IMR-90 (cell line): ENCODE results near the gene DAG1. TPM values are rescaled to one million over a fixed set of nuclear protein-coding genes. Genes with fewer than 3 reads are reported as not detected.

ENCODE experiments used
- ATAC-seq: fragments of 200-7000 bp; cut with Tn5 transposase; 2 replicates; pipeline ENCODE4 v1.9.1; 2020; ENCODE audit warnings: low read depth, mild to moderate bottlenecking, moderate library complexity
- BruUV-seq: library from RNA; stranded (reverse); fragments of 400-500 nt; replicated peaks from 2 replicates; lab custom pipeline; 2021; lab: Mats Ljungman, UMichigan
- CTCF ChIA-PET: fragments of 300-600 bp; formaldehyde crosslinking; extraction: SDS; loops from one replicate; lab custom pipeline; 2021; ENCODE audit warnings: antibody characterized with exemption; lab: Yijun Ruan, JAX
- POLR2A ChIA-PET: fragments of 300-600 bp; sonication (Branson Sonifier 250); formaldehyde crosslinking; loops from one replicate; lab custom pipeline; 2022; ENCODE audit warnings: antibody characterized with exemption; ENCODE audit not compliant: unreplicated experiment; lab: Charles Lee
- DNase-seq: peaks from one replicate; pipeline ENCODE4 v3.0.0; 2013
- H2AFZ ChIP-seq: replicated peaks from 2 replicates; pipeline ENCODE3; 2013; ENCODE audit warnings: low read length, mild to moderate bottlenecking; ENCODE audit not compliant: poor library complexity
- H2AK5ac ChIP-seq: 2 replicates; pipeline ENCODE4 v1.6.1; 2013; ENCODE audit warnings: low read depth, low read length, inconsistent platforms
- H2AK9ac ChIP-seq: replicated peaks from 2 replicates; pipeline ENCODE3; 2013; ENCODE audit warnings: mild to moderate bottlenecking, low read depth, low read length, moderate library complexity; ENCODE audit not compliant: poor library complexity
- H2BK120ac ChIP-seq: 2 replicates; pipeline ENCODE4 v1.6.1; 2013; ENCODE audit warnings: low read depth, low read length, inconsistent platforms
- H2BK15ac ChIP-seq: 3 replicates; pipeline ENCODE4 v1.6.1; 2013; ENCODE audit warnings: low read depth, low read length, inconsistent platforms
- H2BK20ac ChIP-seq: 2 replicates; pipeline ENCODE4 v1.6.1; 2013; ENCODE audit warnings: low read depth, mild to moderate bottlenecking, inconsistent platforms, low read length, moderate library complexity
- H2BK5ac ChIP-seq: 2 replicates; pipeline ENCODE4 v1.6.1; 2013; ENCODE audit warnings: mild to moderate bottlenecking, low read depth, low read length, inconsistent platforms; ENCODE audit not compliant: poor library complexity, severe bottlenecking
- H3K14ac ChIP-seq: replicated peaks from 2 replicates; pipeline ENCODE4 v1.6.1; 2013; ENCODE audit warnings: low read depth, low read length, inconsistent platforms
- H3K18ac ChIP-seq: 2 replicates; pipeline ENCODE4 v1.6.1; 2013; ENCODE audit warnings: low read depth, low read length, control low read depth
- H3K23ac ChIP-seq: 2 replicates; pipeline ENCODE4 v1.6.1; 2013; ENCODE audit warnings: low read depth, low read length, inconsistent platforms
- H3K27ac ChIP-seq: 2 replicates; pipeline ENCODE4 v1.5.1; 2013; ENCODE audit warnings: mild to moderate bottlenecking, control low read depth, low read length; ENCODE audit not compliant: insufficient read depth
- H3K27me3 ChIP-seq: 2 replicates; pipeline ENCODE4 v1.6.1; 2013; ENCODE audit warnings: low read length; ENCODE audit not compliant: control insufficient read depth, insufficient read depth
- H3K36me3 ChIP-seq: 2 replicates; pipeline ENCODE4 v1.6.1; 2013; ENCODE audit warnings: low read length, mixed read lengths; ENCODE audit not compliant: control insufficient read depth, insufficient read depth
- H3K4ac ChIP-seq: 2 replicates; pipeline ENCODE4 v1.6.1; 2013; ENCODE audit warnings: low read depth, low read length, inconsistent platforms
- H3K4me1 ChIP-seq: 2 replicates; pipeline ENCODE4 v1.6.1; 2013; ENCODE audit warnings: low read length, mixed read lengths; ENCODE audit not compliant: control insufficient read depth, insufficient read depth
- H3K4me2 ChIP-seq: 2 replicates; pipeline ENCODE4 v1.6.1; 2013; ENCODE audit warnings: low read depth, mild to moderate bottlenecking, control low read depth, low read length, moderate library complexity
- H3K4me3 ChIP-seq: 2 replicates; pipeline ENCODE4 v1.5.1; 2013; ENCODE audit warnings: low read depth, mild to moderate bottlenecking, control low read depth, low read length, moderate library complexity; ENCODE audit not compliant: insufficient read depth
- H3K56ac ChIP-seq: 2 replicates; pipeline ENCODE4 v1.6.1; 2013; ENCODE audit warnings: low read length, inconsistent platforms; ENCODE audit not compliant: insufficient read depth; ENCODE audit errors: extremely low read depth
- H3K79me1 ChIP-seq, 2 experiments: 2 replicates each; pipeline ENCODE4 v1.6.1; 2013; ENCODE audit warnings: low read length in 2 of 2, inconsistent platforms in 1 of 2, low read depth in 1 of 2
- H3K9ac ChIP-seq: 2 replicates; pipeline ENCODE4 v1.6.1; 2013; ENCODE audit warnings: low read depth, low read length, control low read depth
- H3K9me1 ChIP-seq: 2 replicates; pipeline ENCODE4 v1.6.1; 2013; ENCODE audit warnings: low read length, inconsistent platforms; ENCODE audit not compliant: insufficient read depth
- H3K9me3 ChIP-seq: 2 replicates; pipeline ENCODE4 v1.6.1; 2013; ENCODE audit warnings: low read length; ENCODE audit not compliant: control insufficient read depth, insufficient read depth
- H4K20me1 ChIP-seq: 2 replicates; pipeline ENCODE4 v1.6.1; 2013; ENCODE audit warnings: low read length, inconsistent platforms; ENCODE audit not compliant: insufficient read depth
- H4K5ac ChIP-seq: 2 replicates; pipeline ENCODE4 v1.6.1; 2013; ENCODE audit warnings: mild to moderate bottlenecking, low read depth, low read length, control low read depth
- H4K8ac ChIP-seq, 2 experiments: 2 replicates each; pipeline ENCODE4 v1.6.1; 2013; ENCODE audit warnings: low read depth in 2 of 2, low read length in 2 of 2, control low read depth in 1 of 2, inconsistent platforms in 1 of 2
- H4K91ac ChIP-seq: 2 replicates; pipeline ENCODE4 v1.6.1; 2013; ENCODE audit warnings: low read depth, low read length, inconsistent platforms; ENCODE audit not compliant: insufficient read depth
- BHLHE40 ChIP-seq: fragments of 150-350 bp; IDR thresholded peaks from 2 replicates; pipeline ENCODE4 v1.6.1; 2016; ENCODE audit warnings: mild to moderate bottlenecking, low read depth, low read length
- CEBPB ChIP-seq: IDR thresholded peaks from 2 replicates; pipeline ENCODE4 v1.6.1; 2012; ENCODE audit warnings: low read depth, low read length, improper control_type of control experiment
- CHD1 ChIP-seq: IDR thresholded peaks from 2 replicates; pipeline ENCODE4 v1.6.1; 2012; ENCODE audit warnings: low read depth, low read length, improper control_type of control experiment
- ELK1 ChIP-seq: fragments of 150-350 bp; IDR thresholded peaks from 2 replicates; pipeline ENCODE4 v1.6.1; 2016; ENCODE audit warnings: low read depth, mild to moderate bottlenecking, low read length, moderate library complexity, borderline replicate concordance
- FOS ChIP-seq: fragments of 150-350 bp; IDR thresholded peaks from 2 replicates; pipeline ENCODE4 v1.6.1; 2016; ENCODE audit warnings: low read depth, low read length
- MAFK ChIP-seq: IDR thresholded peaks from 2 replicates; pipeline ENCODE4 v1.6.1; 2012; ENCODE audit warnings: low read depth, low read length, improper control_type of control experiment
- MAZ ChIP-seq: IDR thresholded peaks from 2 replicates; pipeline ENCODE4 v1.6.1; 2012; ENCODE audit warnings: low read depth, mild to moderate bottlenecking, low read length, improper control_type of control experiment, moderate library complexity, borderline replicate concordance
- MXI1 ChIP-seq: IDR thresholded peaks from 2 replicates; pipeline ENCODE4 v1.6.1; 2012; ENCODE audit warnings: low read depth, mild to moderate bottlenecking, low read length, moderate library complexity, borderline replicate concordance
- NFE2L2 ChIP-seq: fragments of 150-350 bp; IDR thresholded peaks from 2 replicates; pipeline ENCODE4 v1.6.1; 2016; ENCODE audit warnings: low read depth, mild to moderate bottlenecking, low read length
- POLR2A ChIP-seq: IDR thresholded peaks from 2 replicates; pipeline ENCODE4 v1.6.1; 2012; ENCODE audit warnings: mild to moderate bottlenecking, low read depth, low read length
- RAD21 ChIP-seq: IDR thresholded peaks from 2 replicates; pipeline ENCODE4 v1.6.1; 2012; ENCODE audit warnings: low read length, improper control_type of control experiment
- RCOR1 ChIP-seq: IDR thresholded peaks from 2 replicates; pipeline ENCODE4 v1.6.1; 2012; ENCODE audit warnings: mild to moderate bottlenecking, low read length, improper control_type of control experiment; ENCODE audit not compliant: insufficient replicate concordance
- RFX5 ChIP-seq: IDR thresholded peaks from 2 replicates; pipeline ENCODE4 v1.8.0; 2012; ENCODE audit warnings: low read depth, mild to moderate bottlenecking, low read length, moderate library complexity
- SMC3 ChIP-seq: fragments of 150-350 bp; IDR thresholded peaks from 2 replicates; pipeline ENCODE4 v1.6.1; 2016; ENCODE audit warnings: low read depth, mild to moderate bottlenecking, antibody characterized with exemption, low read length, moderate library complexity
- USF2 ChIP-seq: fragments of 150-350 bp; IDR thresholded peaks from 2 replicates; pipeline ENCODE4 v1.6.1; 2017; ENCODE audit warnings: mild to moderate bottlenecking, antibody characterized with exemption, low read length, low read depth
- WGBS, 2 experiments: methylation state at CpG; one replicate each; pipeline versions ENCODE4 v1.1.5 to v1.1.7; 2013; ENCODE audit warnings: missing lambda C conversion rate in 2 of 2; ENCODE audit not compliant: insufficient read length in 1 of 2; ENCODE audit errors: extremely low coverage in 2 of 2; 5-methylcytosine and 5-hydroxymethylcytosine counted together
- dilution Hi-C: fragments of 300-500 bp; cut with HindIII; formaldehyde crosslinking; loops from one replicate; pipeline ENCODE4 v1.14.3; 2018; ENCODE audit warnings: low sequenced_read_pairs; ENCODE audit not compliant: unreplicated experiment
- in situ Hi-C: fragments of 300-500 bp; cut with MboI; formaldehyde crosslinking; loops from 3 replicates; pipeline ENCODE4 v1.14.3; 2019; ENCODE audit warnings: low sequenced_read_pairs, inconsistent platforms, mixed read lengths
- intact Hi-C: fragments of 100-400 bp; cut with micrococcal nuclease; formaldehyde crosslinking; loops from 2 replicates; pipeline ENCODE4 v1.10.0; 2022
- polyA plus RNA-seq, 3 experiments: library from polyadenylated mRNA; depleted of rRNA; stranded (reverse); fragments of >200 nt; gene quantifications; 2 replicates each; pipeline ENCODE4 v1.2.3, GENCODE V29; 2012; ENCODE audit warnings: low replicate concordance in 1 of 3
- total RNA-seq: library from RNA; depleted of rRNA; stranded (reverse); fragments of >200 nt; gene quantifications from 2 replicates; pipeline ENCODE4 v1.2.3, GENCODE V29; 2012
- TF ChIP-seq, protein P1 (sequence below): conservative IDR thresholded peaks from 2 replicates; pipeline ENCODE4 v1.5.1; 2012; ENCODE audit warnings: mild to moderate bottlenecking, low read depth, low read length, improper control_type of control experiment

The DAG1 gene
- total and polyA plus RNA-seq, 2 of the 4 experiments (the other 2 are of a cell fraction): 31.0 to 40.2 TPM

GRCh38 chr3:49533031-49533430 is 63.0 kb downstream of the DAG1 start:
- H3K23ac ChIP-seq: no peak overlapping the region
- BruUV-seq: no TSS peak
- no CpG with 5 or more reads among the region's 13 CpGs for WGBS, 2 experiments
- H2AFZ ChIP-seq: no peak overlapping the region
- in situ Hi-C loops (no loop called here), dilution Hi-C loops (no loop called here), intact Hi-C loops (no loop called here)
- H2BK120ac ChIP-seq: no peak overlapping the region
- no peak overlapping the region for H3K4me2 ChIP-seq
- no peak overlapping the region for H2BK20ac ChIP-seq
- peaks cover 8% of the 10 kb centered on the region; the same call in 1 of the 2 replicates for H3K9me1 ChIP-seq
- no peak overlapping the region for H2BK15ac ChIP-seq
- H3K56ac ChIP-seq: no peak overlapping the region
- no peak overlapping the region for H3K18ac ChIP-seq
- no peak for TF ChIP-seq MAFK
- no peak for TF ChIP-seq RFX5
- no peak for TF ChIP-seq BHLHE40
- TF ChIP-seq USF2: no peak
- TF ChIP-seq FOS: no peak
- no peak for TF ChIP-seq CEBPB
- TF ChIP-seq POLR2A: no peak
- no peak for TF ChIP-seq ELK1
- no peak for TF ChIP-seq SMC3
- TF ChIP-seq RAD21: no peak
- TF ChIP-seq, protein P1, sequence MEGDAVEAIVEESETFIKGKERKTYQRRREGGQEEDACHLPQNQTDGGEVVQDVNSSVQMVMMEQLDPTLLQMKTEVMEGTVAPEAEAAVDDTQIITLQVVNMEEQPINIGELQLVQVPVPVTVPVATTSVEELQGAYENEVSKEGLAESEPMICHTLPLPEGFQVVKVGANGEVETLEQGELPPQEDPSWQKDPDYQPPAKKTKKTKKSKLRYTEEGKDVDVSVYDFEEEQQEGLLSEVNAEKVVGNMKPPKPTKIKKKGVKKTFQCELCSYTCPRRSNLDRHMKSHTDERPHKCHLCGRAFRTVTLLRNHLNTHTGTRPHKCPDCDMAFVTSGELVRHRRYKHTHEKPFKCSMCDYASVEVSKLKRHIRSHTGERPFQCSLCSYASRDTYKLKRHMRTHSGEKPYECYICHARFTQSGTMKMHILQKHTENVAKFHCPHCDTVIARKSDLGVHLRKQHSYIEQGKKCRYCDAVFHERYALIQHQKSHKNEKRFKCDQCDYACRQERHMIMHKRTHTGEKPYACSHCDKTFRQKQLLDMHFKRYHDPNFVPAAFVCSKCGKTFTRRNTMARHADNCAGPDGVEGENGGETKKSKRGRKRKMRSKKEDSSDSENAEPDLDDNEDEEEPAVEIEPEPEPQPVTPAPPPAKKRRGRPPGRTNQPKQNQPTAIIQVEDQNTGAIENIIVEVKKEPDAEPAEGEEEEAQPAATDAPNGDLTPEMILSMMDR: no peak
- no peak for TF ChIP-seq RCOR1
- TF ChIP-seq CHD1: no peak
- no peak for TF ChIP-seq NFE2L2
- no peak for TF ChIP-seq MAZ
- TF ChIP-seq MXI1: no peak
- H4K5ac ChIP-seq: no peak overlapping the region
- DNase-seq (no peak), ATAC-seq (no peak)
- no peak overlapping the region for H3K27ac ChIP-seq
- no peak overlapping the region for H2AK5ac ChIP-seq
- no peaks in the 10 kb centered on the region; a peak in 2 of 4 replicates for H3K79me1 ChIP-seq
- no peak overlapping the region for H3K4ac ChIP-seq
- peaks cover 7% of the 10 kb centered on the region for H3K4me1 ChIP-seq
- H3K9ac ChIP-seq: no peak overlapping the region
- no peak overlapping the region for H3K4me3 ChIP-seq
- CTCF ChIA-PET: no interaction called here
- no peak overlapping the region for H4K91ac ChIP-seq
- H2AK9ac ChIP-seq: no peak overlapping the region
- H3K36me3 ChIP-seq: peaks cover 17% of the 10 kb centered on the region
- no peaks in the 10 kb centered on the region for H3K9me3 ChIP-seq
- H2BK5ac ChIP-seq: no peak overlapping the region
- no peaks in the 10 kb centered on the region; the same call in 1 of the 2 replicates for H4K20me1 ChIP-seq
- no peaks in the 10 kb centered on the region for H3K27me3 ChIP-seq
- POLR2A ChIA-PET: no interaction called here
- H3K14ac ChIP-seq: no peak overlapping the region
- no peak overlapping the region for H4K8ac ChIP-seq
